ENCODE measurements around the gene PRKRIP1. TPM values are rescaled to one million over a fixed set of nuclear protein-coding genes. Genes with fewer than 3 reads are reported as not detected.

PRKRIP1 gene
- total and polyA plus RNA-seq, 2 experiments from 2014 or later = 25.5 to 29.1 TPM

DNA sequence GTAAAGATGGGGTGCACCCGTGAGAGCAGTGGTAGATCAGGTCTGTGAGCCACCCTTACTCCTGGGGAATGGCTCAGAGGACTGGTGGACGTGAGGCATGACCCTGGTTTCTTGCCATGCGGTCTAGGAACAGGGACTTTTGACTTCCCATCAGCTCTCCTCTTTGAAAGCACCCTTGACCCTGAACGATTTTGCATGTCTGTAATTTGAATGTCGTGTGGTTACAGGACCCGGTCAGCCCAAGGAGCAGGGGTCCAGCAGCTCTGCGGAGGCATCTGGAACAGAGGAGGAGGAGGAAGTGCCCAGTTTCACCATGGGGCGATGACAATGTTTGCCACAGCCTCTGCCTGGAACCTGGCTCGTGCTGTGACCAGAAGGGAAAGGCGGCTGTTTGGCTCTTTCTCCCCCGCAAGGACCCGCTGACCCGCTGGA is 28.6 kb downstream of the PRKRIP1 start:
- H3K9me2 ChIP-seq (ENCODE audit: insufficient read depth) = no peaks in the 10 kb centered on the region
- Mint-ChIP-seq H3K9me3 (no peaks in the 10 kb centered on the region), H3K4me3 (no peak overlapping the region), H3K27ac (peak overlapping the region; percentile 70), H3K36me3 (ENCODE audit: low read depth) (peaks cover 36% of the 10 kb centered on the region), H3K27me3 (ENCODE audit: insufficient read depth, low read depth, poor library complexity) (peaks cover 12% of the 10 kb centered on the region), H3K4me1 (peaks cover 24% of the 10 kb centered on the region)
- 0 out of 2 replicates have a peak, but pooled peaks cover 7% of the 10 kb centered on the region for H3K36me3 ChIP-seq (ENCODE audit: insufficient read depth)
- H3K79me2 ChIP-seq (replicated peaks; ENCODE audit: insufficient read depth) = peaks cover 3% of the 10 kb centered on the region; the same call in 1 of the 2 replicates
- H4K20me1 ChIP-seq (replicated peaks; ENCODE audit: insufficient read depth) = no peaks in the 10 kb centered on the region; the same call in 1 of the 2 replicates
- no peak overlapping the region for H3K27ac ChIP-seq (ENCODE audit: low read depth)
- no peak for DNase-seq (ENCODE audit: low spot score)
- no peak overlapping the region for H3K4me2 ChIP-seq
- H3F3A ChIP-seq (replicated peaks; ENCODE audit: low read depth) = 0 out of 2 replicates have a peak, but pooled peaks cover 9% of the 10 kb centered on the region
- no peak overlapping the region for H3K4me3 ChIP-seq
- TF ChIP-seq JUNB (IDR thresholded peaks at IDR 0.05; ENCODE audit: unreplicated experiment) (no peak), EZH2phosphoT487 (IDR thresholded peaks at IDR 0.05; ENCODE audit: unreplicated experiment) (no peak), ZNF114 (CRISPR knock-in tag; IDR thresholded peaks at IDR 0.05) (no peak)
- TF ChIP-seq, protein P1, sequence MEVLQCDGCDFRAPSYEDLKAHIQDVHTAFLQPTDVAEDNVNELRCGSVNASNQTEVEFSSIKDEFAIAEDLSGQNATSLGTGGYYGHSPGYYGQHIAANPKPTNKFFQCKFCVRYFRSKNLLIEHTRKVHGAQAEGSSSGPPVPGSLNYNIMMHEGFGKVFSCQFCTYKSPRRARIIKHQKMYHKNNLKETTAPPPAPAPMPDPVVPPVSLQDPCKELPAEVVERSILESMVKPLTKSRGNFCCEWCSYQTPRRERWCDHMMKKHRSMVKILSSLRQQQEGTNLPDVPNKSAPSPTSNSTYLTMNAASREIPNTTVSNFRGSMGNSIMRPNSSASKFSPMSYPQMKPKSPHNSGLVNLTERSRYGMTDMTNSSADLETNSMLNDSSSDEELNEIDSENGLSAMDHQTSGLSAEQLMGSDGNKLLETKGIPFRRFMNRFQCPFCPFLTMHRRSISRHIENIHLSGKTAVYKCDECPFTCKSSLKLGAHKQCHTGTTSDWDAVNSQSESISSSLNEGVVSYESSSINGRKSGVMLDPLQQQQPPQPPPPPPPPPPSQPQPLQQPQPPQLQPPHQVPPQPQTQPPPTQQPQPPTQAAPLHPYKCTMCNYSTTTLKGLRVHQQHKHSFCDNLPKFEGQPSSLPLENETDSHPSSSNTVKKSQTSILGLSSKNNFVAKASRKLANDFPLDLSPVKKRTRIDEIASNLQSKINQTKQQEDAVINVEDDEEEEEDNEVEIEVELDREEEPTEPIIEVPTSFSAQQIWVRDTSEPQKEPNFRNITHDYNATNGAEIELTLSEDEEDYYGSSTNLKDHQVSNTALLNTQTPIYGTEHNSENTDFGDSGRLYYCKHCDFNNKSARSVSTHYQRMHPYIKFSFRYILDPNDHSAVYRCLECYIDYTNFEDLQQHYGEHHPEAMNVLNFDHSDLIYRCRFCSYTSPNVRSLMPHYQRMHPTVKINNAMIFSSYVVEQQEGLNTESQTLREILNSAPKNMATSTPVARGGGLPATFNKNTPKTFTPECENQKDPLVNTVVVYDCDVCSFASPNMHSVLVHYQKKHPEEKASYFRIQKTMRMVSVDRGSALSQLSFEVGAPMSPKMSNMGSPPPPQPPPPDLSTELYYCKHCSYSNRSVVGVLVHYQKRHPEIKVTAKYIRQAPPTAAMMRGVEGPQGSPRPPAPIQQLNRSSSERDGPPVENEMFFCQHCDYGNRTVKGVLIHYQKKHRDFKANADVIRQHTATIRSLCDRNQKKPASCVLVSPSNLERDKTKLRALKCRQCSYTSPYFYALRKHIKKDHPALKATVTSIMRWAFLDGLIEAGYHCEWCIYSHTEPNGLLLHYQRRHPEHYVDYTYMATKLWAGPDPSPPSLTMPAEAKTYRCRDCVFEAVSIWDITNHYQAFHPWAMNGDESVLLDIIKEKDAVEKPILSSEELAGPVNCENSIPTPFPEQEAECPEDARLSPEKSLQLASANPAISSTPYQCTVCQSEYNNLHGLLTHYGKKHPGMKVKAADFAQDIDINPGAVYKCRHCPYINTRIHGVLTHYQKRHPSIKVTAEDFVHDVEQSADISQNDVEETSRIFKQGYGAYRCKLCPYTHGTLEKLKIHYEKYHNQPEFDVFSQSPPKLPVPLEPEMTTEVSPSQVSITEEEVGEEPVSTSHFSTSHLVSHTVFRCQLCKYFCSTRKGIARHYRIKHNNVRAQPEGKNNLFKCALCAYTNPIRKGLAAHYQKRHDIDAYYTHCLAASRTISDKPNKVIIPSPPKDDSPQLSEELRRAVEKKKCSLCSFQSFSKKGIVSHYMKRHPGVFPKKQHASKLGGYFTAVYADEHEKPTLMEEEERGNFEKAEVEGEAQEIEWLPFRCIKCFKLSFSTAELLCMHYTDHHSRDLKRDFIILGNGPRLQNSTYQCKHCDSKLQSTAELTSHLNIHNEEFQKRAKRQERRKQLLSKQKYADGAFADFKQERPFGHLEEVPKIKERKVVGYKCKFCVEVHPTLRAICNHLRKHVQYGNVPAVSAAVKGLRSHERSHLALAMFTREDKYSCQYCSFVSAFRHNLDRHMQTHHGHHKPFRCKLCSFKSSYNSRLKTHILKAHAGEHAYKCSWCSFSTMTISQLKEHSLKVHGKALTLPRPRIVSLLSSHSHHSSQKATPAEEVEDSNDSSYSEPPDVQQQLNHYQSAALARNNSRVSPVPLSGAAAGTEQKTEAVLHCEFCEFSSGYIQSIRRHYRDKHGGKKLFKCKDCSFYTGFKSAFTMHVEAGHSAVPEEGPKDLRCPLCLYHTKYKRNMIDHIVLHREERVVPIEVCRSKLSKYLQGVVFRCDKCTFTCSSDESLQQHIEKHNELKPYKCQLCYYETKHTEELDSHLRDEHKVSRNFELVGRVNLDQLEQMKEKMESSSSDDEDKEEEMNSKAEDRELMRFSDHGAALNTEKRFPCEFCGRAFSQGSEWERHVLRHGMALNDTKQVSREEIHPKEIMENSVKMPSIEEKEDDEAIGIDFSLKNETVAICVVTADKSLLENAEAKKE (CRISPR knock-in tag; IDR thresholded peaks at IDR 0.05) = no peak
- TF ChIP-seq, protein P2, sequence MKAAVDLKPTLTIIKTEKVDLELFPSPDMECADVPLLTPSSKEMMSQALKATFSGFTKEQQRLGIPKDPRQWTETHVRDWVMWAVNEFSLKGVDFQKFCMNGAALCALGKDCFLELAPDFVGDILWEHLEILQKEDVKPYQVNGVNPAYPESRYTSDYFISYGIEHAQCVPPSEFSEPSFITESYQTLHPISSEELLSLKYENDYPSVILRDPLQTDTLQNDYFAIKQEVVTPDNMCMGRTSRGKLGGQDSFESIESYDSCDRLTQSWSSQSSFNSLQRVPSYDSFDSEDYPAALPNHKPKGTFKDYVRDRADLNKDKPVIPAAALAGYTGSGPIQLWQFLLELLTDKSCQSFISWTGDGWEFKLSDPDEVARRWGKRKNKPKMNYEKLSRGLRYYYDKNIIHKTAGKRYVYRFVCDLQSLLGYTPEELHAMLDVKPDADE (IDR thresholded peaks at IDR 0.05) = no peak
- H2AFZ ChIP-seq = no peak overlapping the region
- ATAC-seq = no peak
- no peaks in the 10 kb centered on the region for H3K4me1 ChIP-seq (ENCODE audit: insufficient read depth)
- no peaks in the 10 kb centered on the region for H3K27me3 ChIP-seq (ENCODE audit: insufficient read depth)

All from GM23338 (cell line).